ENCODE results near the gene DENND6B.
A peak's percentile ranks its signal among the peaks of the same experiment; 100 is the strongest.

The DENND6B gene

DNA sequence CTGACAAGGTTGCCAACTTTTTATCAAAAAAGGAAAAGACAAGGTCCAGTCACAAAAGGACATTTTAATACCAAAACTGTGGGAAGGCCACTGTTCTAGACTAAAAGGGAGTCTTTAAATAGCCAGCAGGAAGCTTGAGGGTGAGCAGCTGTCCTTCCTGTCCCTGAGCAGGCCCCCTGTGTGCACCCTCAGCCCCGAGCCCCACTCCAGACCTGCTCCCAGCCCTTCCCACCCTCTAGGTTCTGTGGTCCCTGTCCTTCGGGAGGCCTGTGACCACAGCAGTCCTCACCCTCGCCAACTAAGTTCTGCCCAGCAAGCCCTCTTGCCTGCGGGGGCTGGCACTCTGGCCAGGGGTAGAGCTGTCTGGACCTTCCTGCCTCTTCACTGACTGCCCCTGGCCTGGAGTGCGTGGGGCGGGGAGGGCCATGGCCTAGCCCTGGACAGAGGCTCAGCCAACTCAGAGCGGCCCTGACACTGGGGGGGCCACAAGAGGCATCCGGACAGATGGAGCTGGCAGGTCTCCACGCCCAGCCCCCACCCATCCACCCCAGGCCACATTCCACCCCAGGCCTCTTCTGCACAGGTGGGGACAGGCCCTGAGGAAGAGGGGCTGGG lies 17.7 kb downstream of the DENND6B start:
- Histone ChIP-seq H2BK15ac (ENCODE audit: low read depth, poor library complexity, severe bottlenecking) (peak overlapping the region; percentile 73), H3K4me1 (ENCODE audit: control insufficient read depth, insufficient read depth, low read depth, low read length) (peaks cover 42% of the 10 kb centered on the region), H3K18ac (ENCODE audit: low read depth in 1 of 2, low read length in 2 of 2) (peak overlapping the region; percentile 92 to 96), H3K23ac (ENCODE audit: low read length in 2 of 2) (no peak overlapping the region), H3K27ac (ENCODE audit: low read length, poor library complexity, severe bottlenecking) (peak overlapping the region; percentile 81), H4K8ac (ENCODE audit: low read length) (peak overlapping the region; percentile 87), H3K4ac (ENCODE audit: low read depth in 1 of 2, low read length in 2 of 2) (peak overlapping the region; percentile 95), H3K79me1 (replicated peaks; ENCODE audit: low read length, poor library complexity, severe bottlenecking) (no peaks in the 10 kb centered on the region), H4K91ac (ENCODE audit: low read length) (peak overlapping the region; percentile 98), H3K36me3 (ENCODE audit: control insufficient read depth in 1 of 2, insufficient read depth in 2 of 2, low read depth in 1 of 2, low read length in 2 of 2) (peaks cover 0 to 20% of the 10 kb centered on the region in 2 experiments), H3K9ac (ENCODE audit: low read length) (peak overlapping the region; percentile 53), H3K14ac (ENCODE audit: low read length in 2 of 2) (peak overlapping the region in 1 of 2 experiments; percentile 50), H3K4me2 (ENCODE audit: low read length, poor library complexity, severe bottlenecking) (no peak overlapping the region), H2BK5ac (ENCODE audit: low read depth, low read length, poor library complexity, severe bottlenecking) (no peak overlapping the region), H2AFZ (ENCODE audit: low read depth, low read length) (no peak overlapping the region), H2BK12ac (ENCODE audit: low read length in 2 of 2) (peak overlapping the region; percentile 70 to 76), H2AK5ac (ENCODE audit: low read length, severe bottlenecking) (peak overlapping the region; percentile 55), H3K27me3 (ENCODE audit: control insufficient read depth in 1 of 2, insufficient read depth in 1 of 2, low read length in 2 of 2) (no peaks in the 10 kb centered on the region), H2BK120ac (ENCODE audit: low read depth, low read length) (peak overlapping the region; percentile 96), H3K4me3 (ENCODE audit: insufficient read depth in 1 of 2, low read depth in 1 of 2, low read length in 2 of 2) (no peak overlapping the region), H3K9me3 (ENCODE audit: control insufficient read depth, low read length) (no peaks in the 10 kb centered on the region)
- 68% methylated on average over 9 of the region's 9 CpGs for WGBS
- DNase-seq, result peak; percentile 43

DNA sequence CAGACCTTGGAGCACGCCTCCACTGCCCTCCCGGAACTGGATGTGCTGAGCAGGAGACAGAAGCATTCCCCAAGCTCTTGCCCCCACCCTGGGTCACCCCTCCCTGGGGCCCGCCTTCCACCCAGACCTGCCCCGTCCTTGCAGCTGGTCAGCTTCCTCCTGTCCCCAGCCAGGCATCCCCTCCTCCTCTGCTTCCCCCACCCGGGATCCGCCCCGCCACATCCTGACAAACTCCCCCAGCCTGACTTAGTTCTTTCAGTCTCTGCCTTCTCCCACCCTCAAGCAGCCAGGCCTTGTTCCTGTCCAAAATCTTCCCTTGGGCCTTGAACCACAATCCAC lies 18.2 kb downstream of the DENND6B start:
- peak; percentile 86 for DNase-seq
- Histone ChIP-seq H2BK120ac (ENCODE audit: low read depth, low read length) (peak overlapping the region; percentile 96), H3K27ac (ENCODE audit: low read length, poor library complexity, severe bottlenecking) (peak overlapping the region; percentile 81), H2BK12ac (ENCODE audit: low read length in 2 of 2) (peak overlapping the region; percentile 98 to 100), H3K4me2 (ENCODE audit: low read length, poor library complexity, severe bottlenecking) (no peak overlapping the region), H3K4ac (ENCODE audit: low read depth in 1 of 2, low read length in 2 of 2) (peak overlapping the region; percentile 95 to 96), H4K91ac (ENCODE audit: low read length) (peak overlapping the region; percentile 70), H3K9ac (ENCODE audit: low read length) (peak overlapping the region; percentile 53), H3K4me3 (ENCODE audit: insufficient read depth in 1 of 2, low read depth in 1 of 2, low read length in 2 of 2) (no peak overlapping the region), H3K23ac (ENCODE audit: low read length in 2 of 2) (no peak overlapping the region), H3K14ac (ENCODE audit: low read length in 2 of 2) (no peak overlapping the region), H3K4me1 (ENCODE audit: control insufficient read depth, insufficient read depth, low read depth, low read length) (peaks cover 46% of the 10 kb centered on the region), H2AFZ (ENCODE audit: low read depth, low read length) (no peak overlapping the region), H3K9me3 (ENCODE audit: control insufficient read depth, low read length) (no peaks in the 10 kb centered on the region), H2AK5ac (ENCODE audit: low read length, severe bottlenecking) (peak overlapping the region; percentile 92), H3K27me3 (ENCODE audit: control insufficient read depth in 1 of 2, insufficient read depth in 1 of 2, low read length in 2 of 2) (no peaks in the 10 kb centered on the region), H2BK5ac (ENCODE audit: low read depth, low read length, poor library complexity, severe bottlenecking) (no peak overlapping the region), H3K36me3 (ENCODE audit: control insufficient read depth in 1 of 2, insufficient read depth in 2 of 2, low read depth in 1 of 2, low read length in 2 of 2) (peaks cover 0 to 26% of the 10 kb centered on the region in 2 experiments), H3K79me1 (replicated peaks; ENCODE audit: low read length, poor library complexity, severe bottlenecking) (no peaks in the 10 kb centered on the region), H2BK15ac (ENCODE audit: low read depth, poor library complexity, severe bottlenecking) (no peak overlapping the region), H3K18ac (ENCODE audit: low read depth in 1 of 2, low read length in 2 of 2) (peak overlapping the region; percentile 96 to 99), H4K8ac (ENCODE audit: low read length) (peak overlapping the region; percentile 90)
- 5% methylated on average over 7 of the region's 7 CpGs for WGBS

DNA sequence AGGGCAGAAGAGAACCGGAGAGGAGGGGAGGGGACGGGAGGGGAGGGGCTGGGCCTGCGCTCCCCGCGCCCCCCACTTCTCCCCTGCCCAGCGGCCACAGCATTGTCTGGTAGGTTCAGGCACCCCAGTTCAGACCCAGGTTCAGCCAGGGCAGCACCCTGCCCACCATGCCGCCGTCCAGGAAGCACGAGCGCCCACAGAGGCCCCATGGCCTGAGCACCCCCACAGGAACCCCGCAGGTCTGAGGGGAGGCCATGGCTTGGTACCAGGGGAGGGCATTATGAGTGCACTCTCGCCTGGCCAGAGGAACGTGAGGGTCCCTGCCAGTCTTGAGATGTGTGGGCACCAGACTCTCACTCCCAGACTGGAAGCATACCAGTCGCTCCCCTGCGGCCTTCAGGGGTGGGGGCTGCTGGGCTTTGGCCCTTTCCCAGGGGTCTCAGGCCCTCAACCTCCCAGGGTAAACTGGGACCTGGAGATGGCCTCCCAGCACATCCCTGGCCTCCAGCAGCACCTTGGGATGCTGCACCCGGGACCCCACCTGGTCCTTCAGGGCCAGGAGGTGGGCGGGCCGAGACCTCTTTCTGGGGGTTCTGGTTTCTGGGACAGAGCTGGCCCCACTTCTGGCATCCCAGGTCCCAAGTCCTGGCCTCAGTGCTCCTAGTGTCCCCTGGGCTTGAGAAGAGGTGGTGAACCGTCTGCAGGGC lies 18.8 kb downstream of the DENND6B start:
- no peaks in the 10 kb centered on the region for H3K27me3 ChIP-seq (ENCODE audit: control insufficient read depth in 1 of 2, insufficient read depth in 1 of 2, low read length in 2 of 2)
- peak overlapping the region; percentile 82 for H2BK15ac ChIP-seq (ENCODE audit: low read depth, poor library complexity, severe bottlenecking)
- H3K27ac ChIP-seq (ENCODE audit: low read length, poor library complexity, severe bottlenecking), result peak overlapping the region; percentile 81
- peak overlapping the region; percentile 22 for H2BK5ac ChIP-seq (ENCODE audit: low read depth, low read length, poor library complexity, severe bottlenecking)
- peak overlapping the region; percentile 99 for H4K91ac ChIP-seq (ENCODE audit: low read length)
- peak overlapping the region; percentile 90 for H4K8ac ChIP-seq (ENCODE audit: low read length)
- 78% methylated on average over 15 of the region's 19 CpGs for WGBS
- H2BK120ac ChIP-seq (ENCODE audit: low read depth, low read length), result peak overlapping the region; percentile 80
- no peak overlapping the region for H2AFZ ChIP-seq (ENCODE audit: low read depth, low read length)
- H2BK12ac ChIP-seq (ENCODE audit: low read length in 2 of 2), result peak overlapping the region; percentile 98 to 100
- peak overlapping the region; percentile 96 to 99 for H3K4ac ChIP-seq (ENCODE audit: low read depth in 1 of 2, low read length in 2 of 2)
- peak overlapping the region; percentile 53 for H3K9ac ChIP-seq (ENCODE audit: low read length)
- no peaks in the 10 kb centered on the region for H3K79me1 ChIP-seq (replicated peaks; ENCODE audit: low read length, poor library complexity, severe bottlenecking)
- no peak overlapping the region for H3K4me3 ChIP-seq (ENCODE audit: insufficient read depth in 1 of 2, low read depth in 1 of 2, low read length in 2 of 2)
- peak overlapping the region in 1 of 2 experiments; percentile 37 for H3K23ac ChIP-seq (ENCODE audit: low read length in 2 of 2)
- peaks cover 0 to 31% of the 10 kb centered on the region in 2 experiments for H3K36me3 ChIP-seq (ENCODE audit: control insufficient read depth in 1 of 2, insufficient read depth in 2 of 2, low read depth in 1 of 2, low read length in 2 of 2)
- H2AK5ac ChIP-seq (ENCODE audit: low read length, severe bottlenecking), result peak overlapping the region; percentile 92
- peaks cover 51% of the 10 kb centered on the region for H3K4me1 ChIP-seq (ENCODE audit: control insufficient read depth, insufficient read depth, low read depth, low read length)
- peak overlapping the region in 1 of 2 experiments; percentile 96 for H3K14ac ChIP-seq (ENCODE audit: low read length in 2 of 2)
- H3K9me3 ChIP-seq (ENCODE audit: control insufficient read depth, low read length), result no peaks in the 10 kb centered on the region
- no peak for DNase-seq
- peak overlapping the region; percentile 25 for H3K4me2 ChIP-seq (ENCODE audit: low read length, poor library complexity, severe bottlenecking)
- H3K18ac ChIP-seq (ENCODE audit: low read depth in 1 of 2, low read length in 2 of 2), result peak overlapping the region; percentile 99
